ENCODE measurements around the gene SDR42E2.
"Not testable (repeated sequence)": the region's sequence is repeated elsewhere in the genome, so short reads cannot be mapped to it uniquely, and the experiment has no call there.

Gene SDR42E2

GRCh38 chr16:22126037-22126558 lies 36.2 kb upstream of the SDR42E2 start:
- Histone ChIP-seq H3K36me3 (no peaks in the 10 kb centered on the region), H4K20me1 (no peaks in the 10 kb centered on the region), H3K27ac (no peak overlapping the region), H3K9ac (no peak overlapping the region), H3K9me3 (replicated peaks in 1 of 11) (peaks cover 0 to 8% (median 0%) of the 10 kb centered on the region in 11 experiments; a peak in 4 of 22 replicates), H3K4me3 (no peak overlapping the region), H3K27me3 (no peaks in the 10 kb centered on the region), H3K4me2 (no peak overlapping the region), H3K4me1 (peaks cover 16 to 19% (median 18%) of the 10 kb centered on the region in 10 experiments)
- no peak for TF ChIP-seq Cebpa-rat (IDR thresholded peaks at IDR 0.05)

GRCh38 chr16:22128537-22128936 lies 33.8 kb upstream of the SDR42E2 start:
- not testable (repeated sequence) for H3K9ac ChIP-seq, H3K36me3 ChIP-seq, H3K27me3 ChIP-seq

GRCh38 chr16:22130528-22130927 lies 31.8 kb upstream of the SDR42E2 start:
- Histone ChIP-seq H3K9ac (no peak overlapping the region), H3K27ac (no peak overlapping the region)

More at GRCh38 chr16:22128537-22128936, 33.8 kb upstream of the SDR42E2 start:
- not testable (repeated sequence) for H3K4me3 ChIP-seq; H4K20me1 ChIP-seq; H3K4me2 ChIP-seq; H3K27ac ChIP-seq; H3K4me1 ChIP-seq; H3K9me3 ChIP-seq (replicated peaks in 1 of 11)

GRCh38 chr16:22132801-22133200 lies 29.5 kb upstream of the SDR42E2 start:
- H3K27me3 ChIP-seq, result no peaks in the 10 kb centered on the region
- peaks cover 0 to 4% (median under 1%) of the 10 kb centered on the region in 10 experiments; a peak in 6 of 20 replicates for H3K4me1 ChIP-seq
- peaks cover 0 to 8% (median 0%) of the 10 kb centered on the region in 11 experiments; a peak in 4 of 22 replicates for H3K9me3 ChIP-seq (replicated peaks in 1 of 11)
- H4K20me1 ChIP-seq, result no peaks in the 10 kb centered on the region
- no peaks in the 10 kb centered on the region for H3K36me3 ChIP-seq
- no peak for TF ChIP-seq Cebpa-rat (IDR thresholded peaks at IDR 0.05)
- no peak overlapping the region for H3K27ac ChIP-seq
- H3K4me2 ChIP-seq, result no peak overlapping the region
- no peak overlapping the region for H3K4me3 ChIP-seq
- H3K9ac ChIP-seq, result no peak overlapping the region

More at GRCh38 chr16:22130528-22130927, 31.8 kb upstream of the SDR42E2 start:
- H3K4me1 ChIP-seq, result no peaks in the 10 kb centered on the region; a peak in 1 of 20 replicates
- H3K4me2 ChIP-seq, result no peak overlapping the region
- TF ChIP-seq Cebpa-rat (IDR thresholded peaks at IDR 0.05), result no peak
- H3K36me3 ChIP-seq, result no peaks in the 10 kb centered on the region
- H4K20me1 ChIP-seq, result no peaks in the 10 kb centered on the region
- H3K9me3 ChIP-seq (replicated peaks in 1 of 11), result peaks cover 0 to 8% (median 0%) of the 10 kb centered on the region in 11 experiments; a peak in 4 of 22 replicates
- H3K27me3 ChIP-seq, result no peaks in the 10 kb centered on the region
- H3K4me3 ChIP-seq, result no peak overlapping the region

- H4K20me1 ChIP-seq, result no peaks in the 10 kb centered on the region
- H3K9me3 ChIP-seq (replicated peaks in 1 of 11), result no peaks in the 10 kb centered on the region
- no peak for TF ChIP-seq Cebpa-rat (IDR thresholded peaks at IDR 0.05)
- peak overlapping the region in 9 of 11 experiments; percentile 18 to 74 (median 57); a peak in 17 of 22 replicates for H3K4me2 ChIP-seq
- H3K4me3 ChIP-seq, result no peak overlapping the region
- H3K9ac ChIP-seq, result no peak overlapping the region
- H3K27ac ChIP-seq, result no peak overlapping the region
- peaks cover 0 to 18% (median 13%) of the 10 kb centered on the region in 10 experiments; a peak in 16 of 20 replicates for H3K4me1 ChIP-seq
- H3K36me3 ChIP-seq, result no peaks in the 10 kb centered on the region
- H3K27me3 ChIP-seq, result no peaks in the 10 kb centered on the region
Observed at GRCh38 chr16:22138482-22138881, 23.8 kb upstream of the SDR42E2 start.

- Histone ChIP-seq H3K27ac (no peak overlapping the region), H3K9me3 (replicated peaks in 1 of 11) (no peaks in the 10 kb centered on the region), H3K36me3 (no peaks in the 10 kb centered on the region), H3K4me3 (no peak overlapping the region), H3K4me2 (peak overlapping the region in 8 of 11 experiments; percentile 47 to 74 (median 58); a peak in 14 of 22 replicates), H3K9ac (no peak overlapping the region), H3K4me1 (peaks cover 0 to 18% (median 13%) of the 10 kb centered on the region in 10 experiments; a peak in 16 of 20 replicates), H4K20me1 (no peaks in the 10 kb centered on the region), H3K27me3 (no peaks in the 10 kb centered on the region)
- no peak for TF ChIP-seq Cebpa-rat (IDR thresholded peaks at IDR 0.05)
Observed at GRCh38 chr16:22139008-22139407, 23.3 kb upstream of the SDR42E2 start.

- Histone ChIP-seq H3K4me3 (no peak overlapping the region), H3K27me3 (no peaks in the 10 kb centered on the region), H3K9me3 (replicated peaks in 1 of 11) (no peaks in the 10 kb centered on the region), H3K27ac (no peak overlapping the region), H4K20me1 (no peaks in the 10 kb centered on the region), H3K4me1 (peaks cover 0 to 18% (median 13%) of the 10 kb centered on the region in 10 experiments; a peak in 16 of 20 replicates), H3K9ac (no peak overlapping the region), H3K36me3 (no peaks in the 10 kb centered on the region), H3K4me2 (no peak overlapping the region)
- no peak for TF ChIP-seq Cebpa-rat (IDR thresholded peaks at IDR 0.05)
Observed at GRCh38 chr16:22139732-22140131, 22.6 kb upstream of the SDR42E2 start.

- Histone ChIP-seq H3K27me3 (no peaks in the 10 kb centered on the region), H3K4me2 (no peak overlapping the region), H3K36me3 (no peaks in the 10 kb centered on the region), H3K9me3 (replicated peaks in 1 of 11) (no peaks in the 10 kb centered on the region), H3K9ac (no peak overlapping the region), H3K4me1 (peaks cover 0 to 18% (median 13%) of the 10 kb centered on the region in 10 experiments; a peak in 16 of 20 replicates), H3K4me3 (no peak overlapping the region), H4K20me1 (no peaks in the 10 kb centered on the region), H3K27ac (no peak overlapping the region)
- no peak for TF ChIP-seq Cebpa-rat (IDR thresholded peaks at IDR 0.05)
Observed at GRCh38 chr16:22141767-22142166, 20.5 kb upstream of the SDR42E2 start.

GRCh38 chr16:22144520-22144919 lies 17.8 kb upstream of the SDR42E2 start:
- TF ChIP-seq Cebpa-rat (IDR thresholded peaks at IDR 0.05), result no peak
- H3K36me3 ChIP-seq, result no peaks in the 10 kb centered on the region
- no peaks in the 10 kb centered on the region for H3K27me3 ChIP-seq
- H4K20me1 ChIP-seq, result no peaks in the 10 kb centered on the region
- no peak overlapping the region for H3K4me3 ChIP-seq
- no peaks in the 10 kb centered on the region for H3K4me1 ChIP-seq
- H3K4me2 ChIP-seq, result no peak overlapping the region
- no peak overlapping the region for H3K27ac ChIP-seq
- H3K9ac ChIP-seq, result no peak overlapping the region
- H3K9me3 ChIP-seq (replicated peaks in 1 of 11), result no peaks in the 10 kb centered on the region

- TF ChIP-seq Cebpa-rat (IDR thresholded peaks at IDR 0.05), result no peak
- H3K4me3 ChIP-seq, result no peak overlapping the region
- no peaks in the 10 kb centered on the region for H3K36me3 ChIP-seq
- no peak overlapping the region for H3K27ac ChIP-seq
- no peak overlapping the region for H3K4me2 ChIP-seq
- H3K9me3 ChIP-seq (replicated peaks in 1 of 11), result no peaks in the 10 kb centered on the region
- H3K4me1 ChIP-seq, result 0 out of 20 replicates have a peak, but pooled peaks cover 0 to under 1% (median 0%) of the 10 kb centered on the region in 10 experiments
- H4K20me1 ChIP-seq, result no peaks in the 10 kb centered on the region
- H3K9ac ChIP-seq, result no peak overlapping the region
- no peaks in the 10 kb centered on the region for H3K27me3 ChIP-seq
Observed at GRCh38 chr16:22147853-22148252, 14.5 kb upstream of the SDR42E2 start.
